ENCODE measurements around the gene MED16.
A peak's percentile ranks its signal among the peaks of the same experiment; 100 is the strongest.

Gene MED16

DNA sequence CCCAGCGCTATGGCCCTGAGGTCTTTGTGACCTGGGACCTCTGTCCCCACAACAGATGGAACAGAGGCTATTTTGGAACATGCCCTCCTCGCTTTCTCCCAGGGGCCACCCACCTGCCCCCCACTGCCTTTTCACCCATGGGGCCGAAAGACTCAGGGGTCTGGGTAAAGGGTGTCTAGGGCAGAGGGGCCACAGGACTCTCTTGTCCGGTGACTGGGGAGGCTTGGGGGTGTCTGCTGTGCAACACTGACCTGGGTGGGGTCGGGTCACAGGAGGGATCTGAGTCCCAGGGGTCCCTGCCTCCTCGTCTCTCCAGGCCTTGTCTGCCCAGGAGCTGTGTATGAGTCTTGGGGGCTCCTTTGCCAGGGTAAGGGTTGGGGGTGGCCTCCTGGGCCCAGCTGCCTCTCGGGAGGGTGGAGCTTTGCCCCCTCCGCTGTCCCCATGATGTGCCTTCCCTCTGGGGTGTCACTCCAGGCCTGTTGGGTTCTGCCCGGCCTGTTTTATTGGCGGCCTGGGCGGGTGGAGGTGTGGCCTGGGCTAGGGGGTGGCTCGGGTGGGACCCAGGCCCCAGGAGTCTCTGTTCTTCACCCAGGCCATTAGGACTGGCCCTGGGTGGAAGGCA, 34.9 kb upstream of the MED16 start:
- DNase-seq (ENCODE audit: low read depth): no peak

DNA sequence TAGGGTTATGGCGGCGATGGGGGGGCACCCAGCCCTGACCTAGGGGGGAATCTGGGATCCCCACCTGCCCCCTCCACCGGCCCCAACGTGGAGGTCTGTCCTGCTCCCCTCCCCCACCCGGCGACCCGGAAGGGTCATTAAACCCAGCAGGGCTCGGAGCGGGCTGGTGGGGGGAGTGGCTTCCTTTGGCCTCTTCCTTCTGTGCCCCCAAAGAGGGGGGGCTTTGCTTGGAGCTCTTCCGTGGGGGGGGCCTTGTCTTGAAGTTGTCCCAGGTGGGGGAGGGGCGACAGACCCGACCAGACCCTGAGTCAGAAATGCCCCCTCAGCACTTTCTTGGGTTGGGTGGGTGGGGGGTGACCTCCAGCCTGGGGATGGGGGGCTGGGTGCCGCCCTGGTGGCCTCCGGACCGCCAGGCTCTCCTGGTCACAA, 34.4 kb upstream of the MED16 start:
- DNase-seq (ENCODE audit: low read depth): no peak

DNA sequence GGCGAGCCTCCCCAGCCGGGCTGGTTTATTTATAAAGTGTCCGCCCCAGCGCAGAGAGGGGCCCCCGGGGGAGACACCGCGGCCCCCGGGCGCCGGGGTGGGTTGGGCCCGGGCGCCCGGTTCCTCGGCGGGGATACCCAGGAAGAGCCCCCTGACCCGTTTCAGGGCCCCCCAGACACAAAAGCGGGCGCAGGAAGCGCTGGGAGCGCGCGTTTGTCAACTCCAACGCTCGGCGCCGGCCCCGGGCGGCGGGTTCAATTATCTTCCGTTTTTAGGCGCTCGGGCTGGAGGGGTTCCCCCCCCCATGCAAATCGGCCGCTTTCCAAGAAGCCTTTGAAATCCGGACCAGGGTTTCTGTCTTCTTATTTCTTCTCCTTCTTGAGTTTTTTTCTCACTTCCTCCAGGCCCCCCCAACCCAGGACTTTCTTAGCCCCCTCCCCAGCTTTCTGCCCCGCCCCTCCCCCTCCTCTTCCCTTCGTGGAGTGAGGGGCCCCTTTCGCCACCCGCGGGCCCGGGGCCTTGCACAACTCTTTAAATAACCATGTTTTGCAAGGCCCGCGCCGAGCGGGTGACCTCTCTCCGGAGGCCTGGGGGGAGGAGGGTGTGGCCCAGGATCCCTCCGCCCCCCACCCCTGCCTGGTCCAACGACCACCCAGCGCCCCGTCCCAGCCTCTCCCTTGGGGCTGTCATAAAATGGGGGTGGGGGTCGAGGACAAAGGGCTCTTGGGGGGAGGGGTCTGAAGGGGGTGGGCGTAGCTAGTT, 33.8 kb upstream of the MED16 start:
- no peak for DNase-seq (ENCODE audit: low read depth)

DNA sequence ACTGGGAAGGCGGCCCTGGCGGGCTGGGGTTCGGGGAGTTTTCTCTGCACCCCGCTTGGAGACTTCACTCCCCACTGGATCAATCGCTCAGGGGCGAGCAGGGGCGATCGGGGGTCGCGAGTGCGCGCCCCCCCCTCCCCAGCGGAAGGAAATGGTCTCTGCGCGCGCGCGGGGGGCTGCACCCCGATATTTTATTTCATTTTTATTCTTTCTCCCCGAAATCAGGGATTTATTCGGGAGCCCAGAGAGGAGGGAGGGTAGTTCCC, 33.3 kb upstream of the MED16 start:
- DNase-seq (ENCODE audit: low read depth): no peak

DNA sequence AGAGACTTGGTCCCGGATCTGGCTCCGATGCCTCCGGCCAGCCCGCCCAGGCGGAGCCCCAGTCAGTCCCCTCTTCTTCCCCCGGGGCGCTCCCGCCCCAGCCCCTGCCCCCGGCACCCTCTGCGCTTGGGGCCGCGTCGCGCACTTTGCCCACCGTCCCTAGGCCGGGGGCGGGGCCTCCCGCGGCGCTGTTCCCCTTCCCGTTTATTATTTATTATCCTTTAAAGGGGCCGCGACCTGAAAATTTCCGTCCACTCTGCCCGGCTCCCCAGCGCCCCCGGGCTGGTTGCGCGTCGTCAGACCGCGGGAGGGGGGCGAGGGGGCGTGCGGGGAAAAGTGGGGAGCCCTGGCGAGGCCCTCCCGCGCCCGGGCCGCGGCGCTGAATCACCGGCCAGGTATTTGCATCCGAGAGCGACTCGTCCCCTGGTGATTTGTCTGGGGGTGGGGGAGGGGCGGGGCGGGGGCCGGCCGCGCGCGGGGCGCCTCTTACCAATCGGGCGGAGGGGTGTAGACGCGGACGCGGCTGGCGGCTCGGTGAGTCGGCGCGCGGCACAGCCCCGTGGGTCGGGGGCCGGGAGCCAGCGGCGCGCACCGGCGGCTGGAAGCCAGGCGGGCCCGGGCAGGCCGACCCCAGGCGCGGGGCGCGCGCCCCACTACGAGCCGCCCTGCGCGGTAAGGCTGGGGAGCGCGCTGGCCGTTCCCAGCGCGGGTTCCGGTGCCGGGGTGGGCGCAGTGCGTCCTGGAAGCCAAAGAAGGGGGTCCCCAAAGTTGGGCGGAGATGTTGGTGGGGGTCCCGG, 32.7 kb upstream of the MED16 start, which contains the start of gene ARID3A:
Gene ARID3A (plus strand): TSS at position 510 of the 797 bp plus-strand sequence. CDS start 3,494 bp downstream, outside the sequence.
- peak; percentile 58 for DNase-seq (ENCODE audit: low read depth)

DNA sequence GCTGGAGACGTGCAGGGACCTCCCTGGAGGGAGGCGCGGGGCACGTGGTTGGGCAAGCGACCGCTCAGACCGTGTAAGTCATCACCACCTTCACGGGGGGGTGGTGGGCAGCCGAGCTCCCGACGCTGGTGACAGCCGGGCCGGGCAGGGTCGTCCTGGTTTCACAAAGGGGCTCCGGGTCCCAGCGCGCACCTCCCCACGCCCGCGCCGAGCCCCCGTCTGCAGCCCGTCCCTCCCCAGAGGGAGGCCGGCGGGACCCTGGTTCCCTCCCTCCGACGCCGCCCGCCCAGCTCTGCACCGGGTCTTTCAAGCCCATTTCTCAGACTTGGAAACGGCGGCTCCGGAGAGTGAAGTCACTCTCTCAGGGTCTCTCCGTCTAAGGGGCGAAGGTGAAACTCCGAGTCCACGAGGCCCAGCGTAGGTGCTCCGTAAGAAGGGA, 32.1 kb upstream of the MED16 start:
- no peak for DNase-seq (ENCODE audit: low read depth)

DNA sequence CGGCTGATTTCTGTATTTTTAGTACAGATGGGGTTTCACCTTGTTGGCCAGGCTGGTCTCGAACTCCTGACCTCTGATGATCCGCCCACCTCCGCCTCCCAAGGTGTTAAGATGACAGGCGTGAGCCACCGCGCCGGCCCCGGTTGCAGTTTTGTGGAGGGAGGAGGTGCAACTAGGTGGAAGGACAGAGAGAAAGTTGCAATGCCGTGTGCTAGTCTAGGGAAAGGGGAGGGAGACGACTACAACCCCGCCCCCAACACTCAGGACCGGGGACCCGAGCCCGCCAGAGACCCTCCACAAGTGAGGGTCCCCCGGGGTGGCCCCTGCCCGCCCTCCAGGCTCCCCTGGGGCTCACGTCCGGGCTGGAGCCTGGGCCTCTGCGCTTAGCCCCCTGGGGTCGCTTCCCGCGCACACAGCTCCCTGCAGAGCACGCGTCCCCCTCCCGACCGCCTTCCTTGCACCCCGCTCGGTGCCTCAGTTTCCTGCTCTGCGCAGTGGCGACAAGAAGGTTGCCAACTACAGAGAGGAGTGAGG, 31.6 kb upstream of the MED16 start:
- DNase-seq (ENCODE audit: low read depth): no peak

DNA sequence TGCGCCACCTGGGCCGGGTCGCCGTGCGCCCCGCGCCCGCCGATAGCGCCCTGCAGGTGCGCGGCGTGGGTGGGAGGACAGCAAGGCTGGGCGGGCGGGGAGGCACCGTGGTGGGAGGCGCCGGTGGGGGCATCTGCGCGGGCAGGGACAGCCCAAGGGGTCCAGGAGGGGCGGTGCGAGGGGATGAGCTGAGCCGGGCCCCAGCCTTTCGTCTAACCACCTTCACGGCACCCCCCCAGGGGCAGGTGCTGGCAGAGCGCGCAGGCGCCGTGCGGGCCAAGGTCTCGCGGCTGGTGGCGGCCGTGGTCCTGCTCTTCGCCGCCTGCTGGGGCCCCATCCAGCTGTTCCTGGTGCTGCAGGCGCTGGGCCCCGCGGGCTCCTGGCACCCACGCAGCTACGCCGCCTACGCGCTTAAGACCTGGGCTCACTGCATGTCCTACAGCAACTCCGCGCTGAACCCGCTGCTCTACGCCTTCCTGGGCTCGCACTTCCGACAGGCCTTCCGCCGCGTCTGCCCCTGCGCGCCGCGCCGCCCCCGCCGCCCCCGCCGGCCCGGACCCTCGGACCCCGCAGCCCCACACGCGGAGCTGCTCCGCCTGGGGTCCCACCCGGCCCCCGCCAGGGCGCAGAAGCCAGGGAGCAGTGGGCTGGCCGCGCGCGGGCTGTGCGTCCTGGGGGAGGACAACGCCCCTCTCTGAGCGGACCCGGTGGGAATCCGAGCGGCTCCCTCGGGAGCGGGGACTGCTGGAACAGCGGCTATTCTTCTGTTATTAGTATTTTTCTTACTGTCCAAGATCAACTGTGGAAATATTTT, 27.3 kb upstream of the MED16 start:
- DNase-seq (ENCODE audit: low read depth): peak; percentile 50

DNA sequence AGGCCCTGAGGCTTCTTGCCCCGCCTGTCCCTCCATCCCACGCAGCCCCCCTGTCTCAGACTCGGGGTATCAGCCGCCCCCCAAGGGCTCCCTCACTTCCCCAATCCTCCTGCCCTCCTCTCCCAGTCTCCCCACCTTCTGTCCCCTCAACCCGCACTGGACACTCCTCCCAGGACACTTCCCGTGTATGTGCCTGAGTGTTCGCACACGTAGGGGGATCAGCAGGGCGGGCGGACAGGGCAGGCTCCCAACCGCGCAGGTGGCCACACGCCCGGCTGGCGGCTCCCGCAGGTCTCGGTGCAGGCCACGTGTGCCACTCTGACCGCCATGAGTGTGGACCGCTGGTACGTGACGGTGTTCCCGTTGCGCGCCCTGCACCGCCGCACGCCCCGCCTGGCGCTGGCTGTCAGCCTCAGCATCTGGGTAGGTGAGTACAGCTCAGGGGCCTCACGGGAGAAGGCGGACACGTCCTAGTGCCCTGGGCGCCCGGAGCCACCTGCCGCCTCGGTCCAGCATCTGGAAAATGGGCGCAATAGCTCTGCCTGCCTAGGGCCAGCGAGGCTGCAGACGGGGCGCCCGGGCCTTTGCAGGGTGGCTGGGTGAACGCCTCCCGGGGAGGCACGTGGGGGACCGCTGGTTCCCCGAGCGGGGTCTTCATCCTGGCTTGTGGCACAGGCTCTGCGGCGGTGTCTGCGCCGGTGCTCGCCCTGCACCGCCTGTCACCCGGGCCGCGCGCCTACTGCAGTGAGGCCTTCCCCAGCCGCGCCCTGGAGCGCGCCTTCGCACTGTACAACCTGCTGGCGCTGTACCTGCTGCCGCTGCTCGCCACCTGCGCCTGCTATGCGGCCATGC, 26.4 kb upstream of the MED16 start:
- no peak for DNase-seq (ENCODE audit: low read depth)

DNA sequence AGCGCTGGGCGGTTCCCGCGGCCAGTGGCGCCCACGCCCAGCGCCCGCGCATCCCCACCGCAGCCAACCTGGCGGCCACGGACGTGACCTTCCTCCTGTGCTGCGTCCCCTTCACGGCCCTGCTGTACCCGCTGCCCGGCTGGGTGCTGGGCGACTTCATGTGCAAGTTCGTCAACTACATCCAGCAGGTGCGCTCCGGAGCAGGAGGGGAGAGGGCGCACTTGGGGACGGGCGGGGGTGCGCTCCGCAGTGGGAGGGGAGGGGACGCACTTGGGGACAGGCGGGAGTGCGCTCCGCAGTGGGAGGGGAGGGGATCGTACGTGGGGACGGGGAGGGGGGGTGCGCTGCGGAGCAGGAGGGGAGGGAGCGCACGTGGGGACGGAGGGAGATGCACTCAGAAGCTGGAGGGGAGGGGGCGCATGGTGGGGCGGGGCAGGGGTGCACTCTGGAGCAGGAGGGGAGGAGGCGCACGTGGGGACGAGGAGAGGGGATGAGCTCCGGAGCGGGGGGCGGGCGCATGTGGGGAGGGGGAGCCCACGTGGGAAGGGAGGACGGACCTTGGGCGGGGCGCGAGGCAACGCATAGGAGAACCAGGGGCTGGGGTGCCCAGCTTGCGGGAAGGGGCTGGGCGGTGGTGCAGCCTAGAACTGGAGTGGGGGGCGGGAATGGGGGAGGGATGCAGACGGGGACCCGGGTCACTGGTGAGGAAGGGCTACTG, 25.7 kb upstream of the MED16 start:
- no peak for DNase-seq (ENCODE audit: low read depth)

DNA sequence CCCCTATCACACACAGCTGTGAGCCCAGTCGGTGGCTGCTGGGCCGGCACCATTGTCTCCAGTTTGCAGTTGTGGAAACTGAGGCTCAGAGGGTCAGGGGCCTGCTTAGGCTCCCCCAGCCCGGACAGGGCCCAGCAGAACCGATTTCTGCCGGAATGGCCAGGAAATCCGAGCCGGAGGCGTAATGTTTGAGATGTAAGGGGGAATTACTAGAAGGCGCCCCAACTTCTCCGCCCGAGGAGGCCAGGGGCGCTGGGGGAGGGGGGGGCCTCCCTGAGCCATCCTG, 25.1 kb upstream of the MED16 start:
- DNase-seq (ENCODE audit: low read depth): no peak

DNA sequence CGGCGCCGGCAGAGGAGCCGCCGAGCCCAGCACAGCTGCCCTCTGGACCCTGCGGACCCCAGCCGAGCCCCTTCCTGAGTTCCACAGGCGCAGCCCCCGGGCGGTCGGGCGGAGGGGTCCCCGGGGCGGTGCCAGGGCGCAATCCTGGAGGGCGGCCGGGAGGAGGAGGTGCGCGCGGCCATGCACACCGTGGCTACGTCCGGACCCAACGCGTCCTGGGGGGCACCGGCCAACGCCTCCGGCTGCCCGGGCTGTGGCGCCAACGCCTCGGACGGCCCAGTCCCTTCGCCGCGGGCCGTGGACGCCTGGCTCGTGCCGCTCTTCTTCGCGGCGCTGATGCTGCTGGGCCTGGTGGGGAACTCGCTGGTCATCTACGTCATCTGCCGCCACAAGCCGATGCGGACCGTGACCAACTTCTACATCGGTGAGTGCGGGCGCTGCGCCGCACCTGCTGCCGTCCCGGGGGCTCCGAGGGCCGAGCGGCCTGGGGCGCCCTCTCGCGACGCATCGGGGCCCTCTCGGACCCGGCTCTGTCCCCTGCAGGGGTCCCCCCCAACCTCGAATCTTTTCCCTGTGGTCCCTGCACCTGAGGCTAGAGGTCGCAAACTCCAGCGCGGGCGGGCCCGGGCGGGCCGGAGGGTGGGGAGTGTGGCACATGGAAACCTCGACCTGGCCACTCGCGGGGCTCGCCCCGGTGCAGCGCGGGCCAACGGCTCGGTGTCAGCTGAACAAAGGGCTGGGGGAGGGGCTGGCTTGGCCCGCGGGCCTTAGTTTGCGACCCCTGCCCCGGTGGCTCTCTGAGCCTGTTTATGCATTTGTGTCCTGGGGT, 24.6 kb upstream of the MED16 start, which contains the start of gene KISS1R:
Gene KISS1R (plus strand): TSS at position 11 of the 829 bp plus-strand sequence. CDS start 170 bp downstream, at position 181.
- DNase-seq (ENCODE audit: low read depth): no peak

DNA sequence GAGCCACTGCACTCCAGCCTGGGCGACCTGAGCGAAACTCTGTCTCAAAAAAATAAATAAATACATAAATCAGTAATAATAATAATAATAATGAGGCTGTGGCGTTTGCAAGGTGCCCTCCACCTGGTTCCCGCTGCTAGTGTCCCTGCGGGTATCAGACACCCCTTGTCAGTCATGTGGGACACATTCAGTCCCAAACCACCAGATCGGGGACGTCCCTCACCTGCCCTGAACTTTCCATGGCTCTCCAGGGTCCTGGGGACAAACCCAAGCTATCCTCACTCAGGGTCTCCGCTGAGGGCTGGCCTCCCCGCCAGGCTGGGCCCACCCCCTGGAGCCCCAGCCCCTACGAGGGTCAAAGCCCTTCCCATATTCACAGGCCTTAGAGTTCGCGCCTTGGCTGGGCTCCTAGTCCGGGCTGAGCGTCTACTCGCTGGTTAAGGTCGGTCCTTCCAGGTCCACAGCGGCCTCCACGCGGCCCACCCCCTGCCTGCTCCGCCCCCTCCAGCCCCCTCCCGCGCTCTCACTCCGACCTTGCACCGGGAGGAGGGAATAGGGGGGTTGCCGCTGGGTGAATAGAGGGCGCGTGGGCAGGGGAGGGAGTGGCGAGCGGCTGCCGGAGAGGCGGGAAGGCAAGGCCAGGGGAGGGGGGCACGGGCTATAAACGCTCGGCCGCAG, 23.8 kb upstream of the MED16 start:
- no peak for DNase-seq (ENCODE audit: low read depth)

DNA sequence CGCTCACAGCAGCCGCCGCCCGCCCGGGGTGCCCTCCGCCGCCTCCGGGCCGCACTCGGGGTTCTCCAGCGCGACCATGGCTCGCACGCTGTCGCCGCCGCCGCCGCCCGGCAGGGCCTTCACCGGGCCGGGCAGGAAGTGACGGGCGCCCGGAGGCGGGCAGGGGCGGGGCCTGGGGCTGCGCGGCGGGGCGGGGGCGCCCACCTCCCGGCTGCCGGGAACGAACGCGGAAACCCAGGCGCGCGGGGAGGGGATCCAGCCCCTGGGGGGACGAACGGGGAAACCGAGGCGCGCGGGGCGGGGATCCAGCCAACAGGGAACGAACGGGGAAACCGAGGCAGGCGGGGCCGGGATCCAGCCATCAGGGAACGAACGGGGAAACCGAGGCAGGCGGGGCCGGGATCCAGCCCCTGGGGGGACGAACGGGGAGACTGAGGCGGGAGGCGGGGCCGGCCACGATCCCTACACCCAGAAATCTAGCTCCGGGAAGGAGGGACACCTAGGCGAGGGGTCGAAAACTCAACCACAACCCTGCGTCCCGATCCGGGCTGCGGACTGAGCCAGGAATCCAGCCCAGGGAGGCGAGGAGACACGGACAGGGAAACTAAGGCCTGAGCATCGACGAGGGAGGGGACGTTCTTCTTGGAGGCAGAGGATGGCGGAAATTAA, 20.2 kb upstream of the MED16 start, which contains the start of gene R3HDM4:
Gene R3HDM4 (minus strand): TSS at position 140 of the 669 bp plus-strand sequence. CDS start 62 bp downstream, at position 78.
- peak; percentile 68 for DNase-seq (ENCODE audit: low read depth)

DNA sequence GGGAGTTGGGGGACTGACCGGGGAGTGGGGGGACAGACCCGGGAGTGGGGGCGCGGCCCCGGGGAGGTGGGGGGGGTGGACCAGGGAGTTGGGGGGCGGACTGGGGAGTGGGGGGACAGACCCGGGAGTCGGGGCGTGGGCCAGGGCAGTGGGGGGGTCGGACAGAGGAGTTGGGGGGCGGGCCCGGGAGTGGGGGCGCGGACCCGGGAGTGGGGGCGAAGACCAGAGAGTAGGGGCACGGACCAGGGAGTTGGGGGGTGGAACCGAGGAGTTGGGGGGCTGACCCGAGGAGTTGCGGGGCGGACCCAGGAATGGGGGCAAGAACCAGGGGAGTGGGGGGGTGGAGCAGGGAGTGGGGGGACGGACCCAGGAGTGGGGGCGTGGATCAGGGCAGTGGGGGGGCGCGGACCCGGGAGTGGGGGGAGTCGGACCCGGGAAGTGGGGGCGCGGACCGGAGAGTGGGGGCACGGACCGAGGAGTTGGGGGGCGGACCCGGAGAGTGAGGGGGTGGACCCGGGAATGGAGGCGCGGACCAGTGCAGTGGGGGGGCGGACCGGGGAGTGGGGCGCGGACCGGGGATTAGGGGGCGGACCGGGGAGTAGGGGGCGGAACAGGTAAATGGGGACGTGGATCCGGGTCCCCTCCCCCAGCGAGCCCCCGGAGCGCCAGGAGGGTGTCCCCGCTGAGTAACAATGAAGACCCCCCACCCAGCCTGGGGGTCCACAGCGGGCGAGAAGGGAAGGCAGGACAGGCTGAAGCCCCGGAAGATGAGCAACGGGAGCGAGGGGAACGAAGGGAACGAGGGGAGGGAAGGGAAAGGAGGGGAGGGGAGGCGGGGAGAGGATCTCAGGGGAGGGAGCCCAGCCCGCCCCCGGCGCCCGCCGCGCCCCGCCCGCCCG, 19.4 kb upstream of the MED16 start:
- DNase-seq (ENCODE audit: low read depth): no peak

DNA sequence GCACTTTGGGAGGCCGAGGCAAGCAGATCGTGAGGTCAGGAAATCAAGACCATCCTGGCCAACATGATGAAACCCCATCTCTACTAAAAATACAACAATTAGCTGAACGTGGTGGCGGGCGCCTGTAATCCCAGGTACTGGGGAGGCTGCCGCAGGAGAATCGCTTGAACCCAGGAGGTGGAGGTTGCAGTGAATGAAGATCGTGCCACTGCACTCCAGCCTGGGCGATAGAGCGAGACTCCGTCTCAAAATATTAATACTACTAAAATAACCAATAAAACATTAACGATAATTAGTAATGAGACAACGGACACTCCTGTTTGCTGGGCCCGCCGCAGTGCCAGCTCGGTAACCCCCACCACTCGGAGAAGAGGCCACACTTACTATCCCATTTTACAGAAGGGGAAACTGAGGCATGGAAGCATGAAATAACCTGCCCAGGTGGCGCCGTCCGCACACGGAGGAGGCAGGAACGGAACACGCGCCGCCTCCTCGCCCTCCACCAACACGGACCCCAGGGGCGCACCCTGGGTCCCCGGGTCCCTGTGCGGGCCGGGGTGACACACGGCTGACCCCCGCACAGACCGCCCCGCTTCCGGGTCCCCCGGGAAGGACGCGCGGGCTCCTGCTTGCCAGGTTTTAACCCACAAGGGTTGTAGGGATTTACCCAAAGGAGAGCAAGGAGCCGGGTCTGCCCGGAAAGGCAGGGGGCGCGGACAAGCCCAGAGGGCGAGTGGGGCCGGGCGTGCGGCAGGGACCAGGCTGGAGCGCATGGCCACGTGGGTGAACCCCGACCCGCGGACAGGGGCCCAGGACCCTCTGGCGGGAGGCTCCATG, 18.4 kb upstream of the MED16 start:
- DNase-seq (ENCODE audit: low read depth): no peak

Measured in stimulated activated CD8-positive, alpha-beta memory T cell treated with anti-CD3 and anti-CD28 coated beads, Interleukin-12 subunit alpha, Interleukin-12 subunit beta, amount 100 ng/mL, for 1 hour (primary cell).